HFF-Myc (cell line): ENCODE results near the gene MTA2.
A peak's percentile ranks its signal among the peaks of the same experiment; 100 is the strongest.

ENCODE experiments used
- DNase-seq: peaks from one replicate; pipeline ENCODE4 v3.0.0-alpha.2; 2011; ENCODE audit warnings: low read depth; ENCODE audit errors: extremely low read depth
- H3K4me3 ChIP-seq: replicated peaks from 2 replicates; pipeline ENCODE4 v1.5.1; 2011; ENCODE audit warnings: low read depth, mild to moderate bottlenecking, control low read depth, low read length
- CTCF ChIP-seq: IDR thresholded peaks from 2 replicates; pipeline ENCODE4 v1.5.1; 2012; ENCODE audit warnings: mild to moderate bottlenecking, low read depth, low read length, control low read depth; ENCODE audit errors: missing control alignments

The MTA2 gene

DNA sequence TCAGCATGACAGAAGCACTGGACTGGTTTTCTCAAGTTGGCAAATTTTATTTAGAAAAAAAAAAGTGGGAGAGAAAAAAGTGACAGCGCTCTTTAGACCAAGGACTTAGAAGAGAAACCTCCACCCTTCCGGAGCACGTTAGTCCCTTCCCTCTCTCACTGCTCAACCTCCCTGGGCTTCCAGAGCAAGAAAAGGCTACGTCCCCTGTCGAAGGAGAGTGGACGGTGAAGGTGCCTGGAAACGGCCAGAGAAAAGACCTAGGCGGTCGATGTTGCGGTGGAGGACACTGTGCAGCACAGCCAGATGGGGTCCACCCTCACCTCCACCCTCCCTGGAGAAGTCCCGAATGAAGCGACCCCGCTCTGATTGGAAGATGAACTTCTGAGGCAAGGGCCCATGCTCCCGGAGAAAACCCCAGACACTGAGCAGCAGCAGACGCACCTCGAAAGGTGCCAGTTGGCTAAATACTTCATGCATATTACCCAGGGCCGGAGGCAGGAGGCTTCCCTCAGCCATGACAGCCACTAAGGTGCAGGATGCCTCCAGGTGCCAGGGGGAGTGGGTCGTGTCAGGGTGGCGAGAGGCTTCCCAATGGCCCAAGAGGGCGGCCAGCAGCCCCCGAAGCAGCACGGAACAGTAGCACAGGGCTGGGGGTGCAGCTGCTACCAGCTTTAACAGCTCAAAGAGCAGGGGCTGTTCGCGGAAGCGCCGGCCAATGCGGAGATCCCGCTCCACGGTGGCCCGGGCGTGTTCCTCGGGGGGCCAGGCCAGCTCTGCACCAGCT, 45.4 kb upstream of the MTA2 start:
- peak overlapping the region; percentile 96 for H3K4me3 ChIP-seq
- no peak for DNase-seq
- TF ChIP-seq CTCF = no peak

GRCh38 chr11:62645946-62646824, 44.5 kb upstream of the MTA2 start, which contains the start of gene GANAB:
Gene GANAB (minus strand): TSS chr11:62646613. CDS start chr11:62646599, 14 bp downstream.
- no peak for TF ChIP-seq CTCF
- peak within 1 kb of the TSS; percentile 96 for H3K4me3 ChIP-seq
- DNase-seq = peak; percentile 91

GRCh38 chr11:62645671-62645945, 43.9 kb upstream of the MTA2 start:
- no peak for TF ChIP-seq CTCF
- no peak for DNase-seq
- H3K4me3 ChIP-seq = peak overlapping the region; percentile 96

GRCh38 chr11:62644220-62644619, 42.6 kb upstream of the MTA2 start:
- no peak overlapping the region for H3K4me3 ChIP-seq

DNA sequence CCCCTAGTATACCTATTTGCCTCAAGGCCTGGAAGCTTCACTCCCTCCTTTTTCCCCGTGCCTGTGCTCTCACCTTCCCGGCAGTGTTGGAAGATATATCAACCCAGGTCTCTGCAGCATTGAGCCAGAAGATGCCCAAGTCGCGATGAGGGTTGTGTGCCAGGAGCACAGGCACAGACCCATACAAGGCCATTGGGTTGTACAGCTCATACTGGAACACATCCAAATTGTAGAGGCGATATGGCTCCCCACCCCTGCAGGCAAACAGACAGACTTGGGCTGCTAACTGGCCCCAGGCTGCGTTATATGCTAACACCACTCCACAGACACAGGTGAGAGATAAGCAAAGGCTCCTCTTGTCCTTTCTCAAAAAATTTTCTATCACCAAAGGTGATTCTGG, 30.8 kb upstream of the MTA2 start:
- no peak for TF ChIP-seq CTCF
- DNase-seq = no peak
- no peak overlapping the region for H3K4me3 ChIP-seq

More at GRCh38 chr11:62644220-62644619, 42.6 kb upstream of the MTA2 start:
- no peak for DNase-seq
- TF ChIP-seq CTCF = no peak

DNA sequence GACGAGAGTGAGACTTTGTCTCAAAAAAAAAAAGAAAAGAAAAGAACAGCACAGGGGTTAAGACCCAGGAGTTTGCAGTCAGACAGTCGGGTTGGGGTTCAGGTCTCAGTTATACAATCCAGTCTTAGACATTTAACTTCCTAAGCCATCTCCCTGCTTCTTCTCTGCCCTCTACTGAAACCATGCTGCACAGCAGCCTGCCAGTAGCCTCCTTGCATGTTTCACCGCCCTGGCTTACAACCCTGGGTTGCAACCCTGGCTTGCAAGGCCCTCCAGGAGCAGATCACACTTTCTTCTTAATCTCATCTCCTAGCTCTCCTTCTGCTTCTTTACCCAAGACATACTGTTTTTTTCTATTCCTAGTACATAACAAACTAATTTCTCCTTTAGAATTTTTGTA, 26.0 kb upstream of the MTA2 start:
- DNase-seq = no peak
- TF ChIP-seq CTCF = no peak

More for the DNA sequence above, 26.0 kb upstream of the MTA2 start:
- no peak overlapping the region for H3K4me3 ChIP-seq
